Nephron (organoid): ENCODE results near the gene TTC27.
"Not testable (repeated sequence)": the region's sequence is repeated elsewhere in the genome, so short reads cannot be mapped to it uniquely, and the experiment has no call there.

Experiments
- H3K27ac Mint-ChIP-seq, 3 experiments: 2 replicates each; pipeline ENCODE4 v1.8.0; 2020; ENCODE audit warnings: mixed read lengths in 3 of 3, mild to moderate bottlenecking in 2 of 3, moderate library complexity in 1 of 3
- H3K27me3 Mint-ChIP-seq: 2 replicates; pipeline ENCODE4 v1.8.0; 2021; ENCODE audit warnings: low read depth, mild to moderate bottlenecking, moderate library complexity, mixed read lengths
- H3K36me3 Mint-ChIP-seq: 2 replicates; pipeline ENCODE4 v1.8.0; 2020; ENCODE audit warnings: low read depth, mixed read lengths
- H3K4me1 Mint-ChIP-seq: 2 replicates; pipeline ENCODE4 v1.8.0; 2020; ENCODE audit warnings: mixed read lengths
- H3K4me3 Mint-ChIP-seq, 3 experiments: 2 replicates each; pipeline ENCODE4 v1.8.0; 2020; ENCODE audit warnings: mild to moderate bottlenecking in 3 of 3, mixed read lengths in 3 of 3, moderate library complexity in 2 of 3
- H3K9me3 Mint-ChIP-seq: 2 replicates; pipeline ENCODE4 v1.8.0; 2020; ENCODE audit warnings: mixed read lengths
- CTCF ChIP-seq, 3 experiments: fragments of 200-600 bp; sonication (generic); IDR thresholded peaks; one replicate each; pipeline ENCODE4 v1.5.0; 2021; ENCODE audit warnings: antibody characterized with exemption in 3 of 3; ENCODE audit not compliant: unreplicated experiment in 3 of 3

The TTC27 gene

GRCh38 chr2:32841931-32842898 lies 214.4 kb downstream of the TTC27 start:
- Mint-ChIP-seq H3K9me3 (peaks cover 15% of the 10 kb centered on the region), H3K4me3 (no peak overlapping the region), H3K27ac (peak overlapping the region in 1 of 3 experiments; percentile 20), H3K27me3 (no peaks in the 10 kb centered on the region), H3K4me1 (peaks cover 22% of the 10 kb centered on the region), H3K36me3 (peaks cover 10% of the 10 kb centered on the region)
- no peak for TF ChIP-seq CTCF (IDR thresholded peaks at IDR 0.05; ENCODE audit: unreplicated experiment in 3 of 3)

- Mint-ChIP-seq H3K4me3 (no peak overlapping the region), H3K36me3 (peaks cover 10% of the 10 kb centered on the region), H3K27ac (no peak overlapping the region), H3K27me3 (no peaks in the 10 kb centered on the region), H3K4me1 (peaks cover 28% of the 10 kb centered on the region), H3K9me3 (peaks cover 15% of the 10 kb centered on the region)
- TF ChIP-seq CTCF (IDR thresholded peaks at IDR 0.05; ENCODE audit: unreplicated experiment in 3 of 3), result no peak
Measured at GRCh38 chr2:32843699-32844098, 215.8 kb downstream of the TTC27 start.

- TF ChIP-seq CTCF (IDR thresholded peaks at IDR 0.05; ENCODE audit: unreplicated experiment in 3 of 3), result no peak
- Mint-ChIP-seq H3K9me3 (peaks cover 15% of the 10 kb centered on the region), H3K4me3 (no peak overlapping the region), H3K27me3 (no peaks in the 10 kb centered on the region), H3K36me3 (peaks cover 10% of the 10 kb centered on the region), H3K27ac (no peak overlapping the region), H3K4me1 (peaks cover 28% of the 10 kb centered on the region)
Measured at GRCh38 chr2:32844253-32844652, 216.4 kb downstream of the TTC27 start.

- not testable (repeated sequence) for H3K27ac Mint-ChIP-seq, H3K4me3 Mint-ChIP-seq, H3K36me3 Mint-ChIP-seq, H3K27me3 Mint-ChIP-seq
- peaks cover 32% of the 10 kb centered on the region for H3K4me1 Mint-ChIP-seq
- peaks cover 15% of the 10 kb centered on the region for H3K9me3 Mint-ChIP-seq
Measured at GRCh38 chr2:32846274-32846673, 218.4 kb downstream of the TTC27 start.

- Mint-ChIP-seq H3K9me3 (peaks cover 15% of the 10 kb centered on the region), H3K27me3 (no peaks in the 10 kb centered on the region), H3K36me3 (peaks cover 10% of the 10 kb centered on the region), H3K4me3 (no peak overlapping the region), H3K27ac (peak overlapping the region in 1 of 3 experiments; percentile 16), H3K4me1 (peaks cover 25% of the 10 kb centered on the region)
- TF ChIP-seq CTCF (IDR thresholded peaks at IDR 0.05; ENCODE audit: unreplicated experiment in 3 of 3), result no peak
Measured at GRCh38 chr2:32847734-32848133, 219.9 kb downstream of the TTC27 start.

- H3K9me3 Mint-ChIP-seq, result peaks cover 4% of the 10 kb centered on the region
- H3K4me1 Mint-ChIP-seq, result peaks cover 32% of the 10 kb centered on the region
- H3K27me3 Mint-ChIP-seq, result no peaks in the 10 kb centered on the region
- H3K4me3 Mint-ChIP-seq, result no peak overlapping the region
- no peak for TF ChIP-seq CTCF (IDR thresholded peaks at IDR 0.05; ENCODE audit: unreplicated experiment in 3 of 3)
- H3K36me3 Mint-ChIP-seq, result peaks cover 4% of the 10 kb centered on the region
- peak overlapping the region in 1 of 3 experiments; percentile 31 for H3K27ac Mint-ChIP-seq
Measured at GRCh38 chr2:32849456-32850194, 221.8 kb downstream of the TTC27 start.
